HepG2 (cell line): ENCODE results near the gene AUP1. TPM values are rescaled to one million over a fixed set of nuclear protein-coding genes. Genes with fewer than 3 reads are reported as not detected.

Source experiments
- CEBPB ChIP-seq: IDR thresholded peaks from 2 replicates; pipeline ENCODE4 v1.6.1; 2011; ENCODE audit warnings: low read depth, low read length, improper control_type of control experiment, borderline replicate concordance
- CENPBD1 ChIP-seq: sonication (generic); formaldehyde crosslinking; IDR thresholded peaks from 2 replicates; pipeline ENCODE4 v1.8.0; 2022; ENCODE audit warnings: missing genetic modification reagents, low read depth, mild to moderate bottlenecking, borderline replicate concordance
- DMAP1 ChIP-seq: IDR thresholded peaks from 2 replicates; pipeline ENCODE4 v1.6.1; 2016
- GFI1 ChIP-seq: sonication (generic); formaldehyde crosslinking; IDR thresholded peaks from 2 replicates; pipeline ENCODE4 v1.5.0; 2020; ENCODE audit warnings: missing genetic modification reagents, mild to moderate bottlenecking, borderline replicate concordance
- IRF2 ChIP-seq: IDR thresholded peaks from 2 replicates; pipeline ENCODE4 v1.6.1; 2018; ENCODE audit warnings: missing genetic modification reagents, missing compliant biosample characterization
- KDM2A ChIP-seq: sonication (generic); formaldehyde crosslinking; IDR thresholded peaks from 2 replicates; pipeline ENCODE4 v1.4.0; 2020; ENCODE audit warnings: low read depth, missing genetic modification reagents, borderline replicate concordance
- KLF6 ChIP-seq: IDR thresholded peaks from 2 replicates; pipeline ENCODE4 v1.8.0; 2016; ENCODE audit warnings: missing biosample characterization, missing genetic modification reagents
- KLF9 ChIP-seq: IDR thresholded peaks from 2 replicates; pipeline ENCODE4 v1.6.1; 2016; ENCODE audit warnings: low read depth
- LBX2 ChIP-seq: sonication (generic); formaldehyde crosslinking; IDR thresholded peaks from 2 replicates; pipeline ENCODE4 v1.5.0; 2020; ENCODE audit warnings: missing genetic modification reagents, mild to moderate bottlenecking, borderline replicate concordance
- MBD4 ChIP-seq: IDR thresholded peaks from 2 replicates; pipeline ENCODE4 v1.6.1; 2012; ENCODE audit warnings: low read length, inconsistent platforms, borderline replicate concordance
- NCOR1 ChIP-seq: fragments of 200-600 bp; sonication (generic); IDR thresholded peaks from 2 replicates; pipeline ENCODE4 v1.7.0; 2017; ENCODE audit warnings: antibody characterized with exemption, low read length, borderline replicate concordance
- NR2F2 ChIP-seq: IDR thresholded peaks from 2 replicates; pipeline ENCODE4 v1.6.1; 2012; ENCODE audit warnings: low read depth, inconsistent platforms, borderline replicate concordance
- PHF20 ChIP-seq: sonication (generic); formaldehyde crosslinking; IDR thresholded peaks from 2 replicates; pipeline ENCODE4 v1.5.0; 2020; ENCODE audit warnings: mild to moderate bottlenecking, missing genetic modification reagents
- RARG ChIP-seq: sonication (generic); formaldehyde crosslinking; IDR thresholded peaks from 2 replicates; pipeline ENCODE4 v1.4.0; 2020; ENCODE audit warnings: low read depth, mild to moderate bottlenecking, missing genetic modification reagents
- RXRA ChIP-seq: sonication (generic); formaldehyde crosslinking; IDR thresholded peaks from 2 replicates; pipeline ENCODE4 v1.5.1; 2020; ENCODE audit warnings: missing genetic modification reagents
- SOX5 ChIP-seq: IDR thresholded peaks from 2 replicates; pipeline ENCODE4 v1.6.1; 2016; ENCODE audit warnings: borderline replicate concordance
- STAT6 ChIP-seq: sonication (generic); formaldehyde crosslinking; IDR thresholded peaks from 2 replicates; pipeline ENCODE4 v1.4.0; 2020; ENCODE audit warnings: missing genetic modification reagents, mild to moderate bottlenecking, borderline replicate concordance
- ZNF546 ChIP-seq: sonication (generic); formaldehyde crosslinking; conservative IDR thresholded peaks from 2 replicates; pipeline ENCODE4 v1.8.1; 2023; ENCODE audit warnings: mild to moderate bottlenecking, missing genetic modification reagents
- ZNF547 ChIP-seq: sonication (generic); formaldehyde crosslinking; IDR thresholded peaks from 2 replicates; pipeline ENCODE4 v1.5.1; 2020; ENCODE audit warnings: mild to moderate bottlenecking, missing genetic modification reagents
- polyA plus RNA-seq, 8 experiments: library from polyadenylated mRNA; depleted of rRNA in 3 of 8; stranded (reverse) in 7 of 8; unstranded in 1 of 8; fragments of >200 nt; fragmentation: Illumina TruSeq in 4 of 8; extraction: Trizol in 4 of 8; gene quantifications; 2 replicates each; pipeline versions ENCODE4 v1.2.1 to v1.2.3, GENCODE V29; 2011 to 2016; ENCODE audit warnings: low read depth in 4 of 8, missing spikeins in 1 of 8, mixed read lengths in 1 of 8; ENCODE audit not compliant: insufficient read depth in 1 of 8
- total RNA-seq, 5 experiments: library from RNA; depleted of rRNA; stranded (reverse); fragments of >200 nt; fragmentation: Illumina TruSeq; extraction: Trizol; gene quantifications; 2 replicates each; pipeline ENCODE4 v1.2.3, GENCODE V29; 2016; ENCODE audit warnings: low read depth in 1 of 5
- TF ChIP-seq, protein P1 (sequence below): sonication (generic); formaldehyde crosslinking; IDR thresholded peaks from 2 replicates; pipeline ENCODE4 v1.4.0; 2020; ENCODE audit warnings: missing genetic modification reagents

Gene AUP1
- total and polyA plus RNA-seq, 2 of the 13 experiments (the other 11 are each of a cell fraction or from before 2014, with no cell fraction given), result 174 to 267 TPM

GRCh38 chr2:74496997-74497776, 32.3 kb downstream of the AUP1 start (continued):
- TF ChIP-seq, protein P1, sequence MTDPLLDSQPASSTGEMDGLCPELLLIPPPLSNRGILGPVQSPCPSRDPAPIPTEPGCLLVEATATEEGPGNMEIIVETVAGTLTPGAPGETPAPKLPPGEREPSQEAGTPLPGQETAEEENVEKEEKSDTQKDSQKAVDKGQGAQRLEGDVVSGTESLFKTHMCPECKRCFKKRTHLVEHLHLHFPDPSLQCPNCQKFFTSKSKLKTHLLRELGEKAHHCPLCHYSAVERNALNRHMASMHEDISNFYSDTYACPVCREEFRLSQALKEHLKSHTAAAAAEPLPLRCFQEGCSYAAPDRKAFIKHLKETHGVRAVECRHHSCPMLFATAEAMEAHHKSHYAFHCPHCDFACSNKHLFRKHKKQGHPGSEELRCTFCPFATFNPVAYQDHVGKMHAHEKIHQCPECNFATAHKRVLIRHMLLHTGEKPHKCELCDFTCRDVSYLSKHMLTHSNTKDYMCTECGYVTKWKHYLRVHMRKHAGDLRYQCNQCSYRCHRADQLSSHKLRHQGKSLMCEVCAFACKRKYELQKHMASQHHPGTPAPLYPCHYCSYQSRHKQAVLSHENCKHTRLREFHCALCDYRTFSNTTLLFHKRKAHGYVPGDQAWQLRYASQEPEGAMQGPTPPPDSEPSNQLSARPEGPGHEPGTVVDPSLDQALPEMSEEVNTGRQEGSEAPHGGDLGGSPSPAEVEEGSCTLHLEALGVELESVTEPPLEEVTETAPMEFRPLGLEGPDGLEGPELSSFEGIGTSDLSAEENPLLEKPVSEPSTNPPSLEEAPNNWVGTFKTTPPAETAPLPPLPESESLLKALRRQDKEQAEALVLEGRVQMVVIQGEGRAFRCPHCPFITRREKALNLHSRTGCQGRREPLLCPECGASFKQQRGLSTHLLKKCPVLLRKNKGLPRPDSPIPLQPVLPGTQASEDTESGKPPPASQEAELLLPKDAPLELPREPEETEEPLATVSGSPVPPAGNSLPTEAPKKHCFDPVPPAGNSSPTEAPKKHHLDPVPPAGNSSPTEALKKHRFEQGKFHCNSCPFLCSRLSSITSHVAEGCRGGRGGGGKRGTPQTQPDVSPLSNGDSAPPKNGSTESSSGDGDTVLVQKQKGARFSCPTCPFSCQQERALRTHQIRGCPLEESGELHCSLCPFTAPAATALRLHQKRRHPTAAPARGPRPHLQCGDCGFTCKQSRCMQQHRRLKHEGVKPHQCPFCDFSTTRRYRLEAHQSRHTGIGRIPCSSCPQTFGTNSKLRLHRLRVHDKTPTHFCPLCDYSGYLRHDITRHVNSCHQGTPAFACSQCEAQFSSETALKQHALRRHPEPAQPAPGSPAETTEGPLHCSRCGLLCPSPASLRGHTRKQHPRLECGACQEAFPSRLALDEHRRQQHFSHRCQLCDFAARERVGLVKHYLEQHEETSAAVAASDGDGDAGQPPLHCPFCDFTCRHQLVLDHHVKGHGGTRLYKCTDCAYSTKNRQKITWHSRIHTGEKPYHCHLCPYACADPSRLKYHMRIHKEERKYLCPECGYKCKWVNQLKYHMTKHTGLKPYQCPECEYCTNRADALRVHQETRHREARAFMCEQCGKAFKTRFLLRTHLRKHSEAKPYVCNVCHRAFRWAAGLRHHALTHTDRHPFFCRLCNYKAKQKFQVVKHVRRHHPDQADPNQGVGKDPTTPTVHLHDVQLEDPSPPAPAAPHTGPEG (CRISPR knock-in tag), result no peak; the same call in 1 of the 2 replicates
- TF ChIP-seq LBX2 (CRISPR knock-in tag) (no peak), CENPBD1 (CRISPR knock-in tag) (no peak), KLF6 (CRISPR knock-in tag) (no peak), RXRA (CRISPR knock-in tag) (peak; percentile 54; the same call in 1 of the 2 replicates), NR2F2 (0 out of 2 replicates have a peak, but pooled peaks have one; percentile 17), KLF9 (0 out of 2 replicates have a peak, but pooled peaks have one; percentile 28), GFI1 (CRISPR knock-in tag) (no peak), CEBPB (peak; percentile 6; the same call in 1 of the 2 replicates), ZNF547 (CRISPR knock-in tag) (0 out of 2 replicates have a peak, but pooled peaks have one; percentile 59), IRF2 (CRISPR knock-in tag) (peak; percentile 9; the same call in 1 of the 2 replicates), PHF20 (CRISPR knock-in tag) (no peak; the same call in 1 of the 2 replicates), MBD4 (0 out of 2 replicates have a peak, but pooled peaks have one; percentile 67), NCOR1 (peak; percentile 72; the same call in 1 of the 2 replicates), DMAP1 (CRISPR knock-in tag) (no peak; the same call in 1 of the 2 replicates), KDM2A (no peak), STAT6 (CRISPR knock-in tag) (no peak), RARG (CRISPR knock-in tag) (no peak), ZNF546 (no peak), SOX5 (peak; percentile 24; the same call in 1 of the 2 replicates)
